Stimulated activated naive CD8-positive, alpha-beta T cell treated with anti-CD3 and anti-CD28 coated beads, Interleukin-15, Interleukin-2, amounts not matched to agents 100 ng/mL and 50 ng/mL, for 24 hours (primary cell): ENCODE data around the gene NGLY1.

Experiments used
- H3K27ac Mint-ChIP-seq: one replicate; pipeline ENCODE4 v1.8.0; 2021; ENCODE audit warnings: mild to moderate bottlenecking, mixed read lengths
- H3K27me3 Mint-ChIP-seq: one replicate; pipeline ENCODE4 v1.8.0; 2021; ENCODE audit warnings: mixed read lengths
- H3K36me3 Mint-ChIP-seq: one replicate; pipeline ENCODE4 v1.8.0; 2021; ENCODE audit warnings: low read depth, mixed read lengths
- H3K4me1 Mint-ChIP-seq: one replicate; pipeline ENCODE4 v1.8.0; 2021; ENCODE audit warnings: low read depth, mixed read lengths
- H3K4me3 Mint-ChIP-seq: one replicate; pipeline ENCODE4 v1.8.0; 2021; ENCODE audit warnings: mild to moderate bottlenecking, mixed read lengths
- H3K9me3 Mint-ChIP-seq: one replicate; pipeline ENCODE4 v1.8.0; 2021; ENCODE audit warnings: mixed read lengths

Gene NGLY1

GRCh38 chr3:25707268-25707926, 75.8 kb downstream of the NGLY1 start:
- no peak overlapping the region for H3K4me3 Mint-ChIP-seq

GRCh38 chr3:25706213-25706612, 77.0 kb downstream of the NGLY1 start:
- H3K9me3 Mint-ChIP-seq, result no peaks in the 10 kb centered on the region
- no peaks in the 10 kb centered on the region for H3K36me3 Mint-ChIP-seq
- no peaks in the 10 kb centered on the region for H3K4me1 Mint-ChIP-seq
- H3K4me3 Mint-ChIP-seq, result no peak overlapping the region
- peaks cover 8% of the 10 kb centered on the region for H3K27me3 Mint-ChIP-seq
- H3K27ac Mint-ChIP-seq, result no peak overlapping the region

More at GRCh38 chr3:25707268-25707926, 75.8 kb downstream of the NGLY1 start:
- H3K9me3 Mint-ChIP-seq, result no peaks in the 10 kb centered on the region
- no peaks in the 10 kb centered on the region for H3K36me3 Mint-ChIP-seq
- peaks cover 8% of the 10 kb centered on the region for H3K27me3 Mint-ChIP-seq
- H3K27ac Mint-ChIP-seq, result no peak overlapping the region
- no peaks in the 10 kb centered on the region for H3K4me1 Mint-ChIP-seq

GRCh38 chr3:25697553-25697952, 85.7 kb downstream of the NGLY1 start:
- Mint-ChIP-seq H3K4me3 (no peak overlapping the region), H3K27me3 (no peaks in the 10 kb centered on the region), H3K4me1 (no peaks in the 10 kb centered on the region), H3K27ac (no peak overlapping the region), H3K36me3 (no peaks in the 10 kb centered on the region), H3K9me3 (no peaks in the 10 kb centered on the region)

- H3K27ac Mint-ChIP-seq, result no peak overlapping the region
- no peak overlapping the region for H3K4me3 Mint-ChIP-seq
- no peaks in the 10 kb centered on the region for H3K4me1 Mint-ChIP-seq
- peaks cover 4% of the 10 kb centered on the region for H3K27me3 Mint-ChIP-seq
- H3K9me3 Mint-ChIP-seq, result no peaks in the 10 kb centered on the region
- no peaks in the 10 kb centered on the region for H3K36me3 Mint-ChIP-seq
Measured at GRCh38 chr3:25695731-25696420, 87.4 kb downstream of the NGLY1 start.

- H3K27ac Mint-ChIP-seq, result no peak overlapping the region
- H3K27me3 Mint-ChIP-seq, result peaks cover 4% of the 10 kb centered on the region
- H3K9me3 Mint-ChIP-seq, result no peaks in the 10 kb centered on the region
- H3K4me3 Mint-ChIP-seq, result no peak overlapping the region
- no peaks in the 10 kb centered on the region for H3K36me3 Mint-ChIP-seq
- no peaks in the 10 kb centered on the region for H3K4me1 Mint-ChIP-seq
Measured at GRCh38 chr3:25693238-25693637, 90.0 kb downstream of the NGLY1 start.

GRCh38 chr3:25692341-25692740, 90.9 kb downstream of the NGLY1 start:
- Mint-ChIP-seq H3K27ac (no peak overlapping the region), H3K9me3 (no peaks in the 10 kb centered on the region), H3K27me3 (peaks cover 4% of the 10 kb centered on the region), H3K4me3 (no peak overlapping the region), H3K4me1 (no peaks in the 10 kb centered on the region), H3K36me3 (no peaks in the 10 kb centered on the region)

GRCh38 chr3:25690768-25691533, 92.3 kb downstream of the NGLY1 start:
- Mint-ChIP-seq H3K27me3 (peaks cover 4% of the 10 kb centered on the region), H3K4me1 (no peaks in the 10 kb centered on the region), H3K4me3 (no peak overlapping the region), H3K27ac (no peak overlapping the region), H3K9me3 (no peaks in the 10 kb centered on the region), H3K36me3 (no peaks in the 10 kb centered on the region)

GRCh38 chr3:25689226-25689625, 94.0 kb downstream of the NGLY1 start:
- Mint-ChIP-seq H3K36me3 (no peaks in the 10 kb centered on the region), H3K4me3 (no peak overlapping the region), H3K4me1 (no peaks in the 10 kb centered on the region), H3K27me3 (peaks cover 4% of the 10 kb centered on the region), H3K27ac (no peak overlapping the region), H3K9me3 (no peaks in the 10 kb centered on the region)

GRCh38 chr3:25687742-25688141, 95.5 kb downstream of the NGLY1 start:
- H3K9me3 Mint-ChIP-seq, result no peaks in the 10 kb centered on the region
- H3K4me1 Mint-ChIP-seq, result no peaks in the 10 kb centered on the region

GRCh38 chr3:25686766-25687165, 96.5 kb downstream of the NGLY1 start:
- H3K36me3 Mint-ChIP-seq, result no peaks in the 10 kb centered on the region
- no peaks in the 10 kb centered on the region for H3K4me1 Mint-ChIP-seq
- H3K4me3 Mint-ChIP-seq, result no peak overlapping the region
- H3K27ac Mint-ChIP-seq, result no peak overlapping the region
- no peaks in the 10 kb centered on the region for H3K9me3 Mint-ChIP-seq
- peaks cover 3% of the 10 kb centered on the region for H3K27me3 Mint-ChIP-seq

More at GRCh38 chr3:25687742-25688141, 95.5 kb downstream of the NGLY1 start:
- Mint-ChIP-seq H3K27me3 (peaks cover 4% of the 10 kb centered on the region), H3K27ac (no peak overlapping the region), H3K36me3 (no peaks in the 10 kb centered on the region), H3K4me3 (no peak overlapping the region)

- H3K27me3 Mint-ChIP-seq, result no peaks in the 10 kb centered on the region
- H3K4me1 Mint-ChIP-seq, result no peaks in the 10 kb centered on the region
- no peaks in the 10 kb centered on the region for H3K36me3 Mint-ChIP-seq
- H3K27ac Mint-ChIP-seq, result no peak overlapping the region
- no peaks in the 10 kb centered on the region for H3K9me3 Mint-ChIP-seq
- H3K4me3 Mint-ChIP-seq, result no peak overlapping the region
Measured at GRCh38 chr3:25683882-25684281, 99.4 kb downstream of the NGLY1 start.

- Mint-ChIP-seq H3K4me3 (no peak overlapping the region), H3K36me3 (no peaks in the 10 kb centered on the region)
Measured at GRCh38 chr3:25683410-25683809, 99.8 kb downstream of the NGLY1 start.

GRCh38 chr3:25679642-25680302, 103.5 kb downstream of the NGLY1 start:
- H3K4me1 Mint-ChIP-seq, result no peaks in the 10 kb centered on the region

More at GRCh38 chr3:25683410-25683809, 99.8 kb downstream of the NGLY1 start:
- no peaks in the 10 kb centered on the region for H3K27me3 Mint-ChIP-seq
- no peak overlapping the region for H3K27ac Mint-ChIP-seq
- H3K9me3 Mint-ChIP-seq, result no peaks in the 10 kb centered on the region
- H3K4me1 Mint-ChIP-seq, result no peaks in the 10 kb centered on the region

GRCh38 chr3:25679166-25679565, 104.1 kb downstream of the NGLY1 start:
- Mint-ChIP-seq H3K36me3 (no peaks in the 10 kb centered on the region), H3K9me3 (no peaks in the 10 kb centered on the region), H3K27me3 (no peaks in the 10 kb centered on the region), H3K4me1 (no peaks in the 10 kb centered on the region), H3K27ac (no peak overlapping the region), H3K4me3 (no peak overlapping the region)

More at GRCh38 chr3:25679642-25680302, 103.5 kb downstream of the NGLY1 start:
- no peaks in the 10 kb centered on the region for H3K36me3 Mint-ChIP-seq
- no peaks in the 10 kb centered on the region for H3K9me3 Mint-ChIP-seq
- H3K27me3 Mint-ChIP-seq, result no peaks in the 10 kb centered on the region
- H3K4me3 Mint-ChIP-seq, result no peak overlapping the region
- H3K27ac Mint-ChIP-seq, result no peak overlapping the region

- H3K36me3 Mint-ChIP-seq, result no peaks in the 10 kb centered on the region
- no peaks in the 10 kb centered on the region for H3K27me3 Mint-ChIP-seq
- no peak overlapping the region for H3K27ac Mint-ChIP-seq
- H3K4me3 Mint-ChIP-seq, result no peak overlapping the region
- H3K9me3 Mint-ChIP-seq, result no peaks in the 10 kb centered on the region
- H3K4me1 Mint-ChIP-seq, result no peaks in the 10 kb centered on the region
Measured at GRCh38 chr3:25678581-25678980, 104.7 kb downstream of the NGLY1 start.
